VCaP (cell line): ENCODE results near the gene TCTN1.
A peak's percentile ranks its signal among the peaks of the same experiment; 100 is the strongest.
"Not testable (repeated sequence)": the region's sequence is repeated elsewhere in the genome, so short reads cannot be mapped to it uniquely, and the experiment has no call there.

Experiments used
- H3K27ac ChIP-seq: fragments of 450-650 bp; 2 replicates; pipeline ENCODE4 v1.5.1; 2017
- TF ChIP-seq, protein P1 (sequence below): fragments of 450-650 bp; conservative IDR thresholded peaks from 2 replicates; pipeline ENCODE4 v1.5.1; 2017; ENCODE audit warnings: mild to moderate bottlenecking, moderate library complexity

Gene TCTN1

DNA sequence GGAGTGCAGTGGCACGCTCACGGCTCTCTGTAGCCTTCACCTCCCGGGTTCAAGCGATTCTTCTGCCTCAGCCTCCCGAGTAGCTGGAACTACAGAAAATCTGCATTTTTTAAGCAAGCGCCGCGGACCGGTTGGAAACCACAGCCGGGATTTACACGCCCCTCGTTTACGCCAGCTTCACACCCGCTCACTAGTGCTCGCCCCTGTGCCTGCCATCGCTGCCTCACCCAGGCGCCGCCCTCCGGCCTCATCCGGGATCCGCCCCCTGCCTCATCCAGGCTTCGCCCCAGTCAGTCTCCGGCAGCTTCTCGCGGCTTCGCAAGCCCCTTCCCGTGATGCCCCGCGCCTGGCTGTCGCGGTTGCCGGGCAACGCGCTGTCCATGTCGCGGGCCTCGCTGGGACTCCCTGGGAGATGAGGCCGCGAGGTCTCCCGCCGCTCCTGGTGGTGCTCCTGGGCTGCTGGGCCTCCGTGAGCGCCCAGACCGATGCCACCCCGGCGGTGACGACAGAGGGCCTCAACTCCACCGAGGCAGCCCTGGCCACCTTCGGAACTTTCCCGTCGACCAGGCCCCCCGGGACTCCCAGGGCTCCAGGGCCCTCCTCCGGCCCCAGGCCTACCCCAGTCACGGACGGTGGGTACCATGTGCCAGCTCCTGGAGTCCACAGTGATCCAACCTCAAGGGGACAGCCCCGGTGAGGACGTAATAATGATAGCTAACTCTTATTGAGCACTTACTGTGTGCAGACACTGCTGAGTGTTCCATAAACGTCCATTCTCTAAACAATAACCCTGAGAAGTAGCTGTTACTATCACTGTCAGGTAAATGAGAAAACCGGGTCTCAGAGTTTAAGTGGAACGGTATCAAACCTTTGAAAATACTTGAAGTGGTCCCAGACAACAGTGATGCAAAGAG lies at the start of gene TCTN1:
Gene TCTN1, plus strand, starts transcription at position 359 of the 914 bp plus-strand sequence. Its CDS starts 54 bp downstream, at position 413.
- TF ChIP-seq, protein P1, sequence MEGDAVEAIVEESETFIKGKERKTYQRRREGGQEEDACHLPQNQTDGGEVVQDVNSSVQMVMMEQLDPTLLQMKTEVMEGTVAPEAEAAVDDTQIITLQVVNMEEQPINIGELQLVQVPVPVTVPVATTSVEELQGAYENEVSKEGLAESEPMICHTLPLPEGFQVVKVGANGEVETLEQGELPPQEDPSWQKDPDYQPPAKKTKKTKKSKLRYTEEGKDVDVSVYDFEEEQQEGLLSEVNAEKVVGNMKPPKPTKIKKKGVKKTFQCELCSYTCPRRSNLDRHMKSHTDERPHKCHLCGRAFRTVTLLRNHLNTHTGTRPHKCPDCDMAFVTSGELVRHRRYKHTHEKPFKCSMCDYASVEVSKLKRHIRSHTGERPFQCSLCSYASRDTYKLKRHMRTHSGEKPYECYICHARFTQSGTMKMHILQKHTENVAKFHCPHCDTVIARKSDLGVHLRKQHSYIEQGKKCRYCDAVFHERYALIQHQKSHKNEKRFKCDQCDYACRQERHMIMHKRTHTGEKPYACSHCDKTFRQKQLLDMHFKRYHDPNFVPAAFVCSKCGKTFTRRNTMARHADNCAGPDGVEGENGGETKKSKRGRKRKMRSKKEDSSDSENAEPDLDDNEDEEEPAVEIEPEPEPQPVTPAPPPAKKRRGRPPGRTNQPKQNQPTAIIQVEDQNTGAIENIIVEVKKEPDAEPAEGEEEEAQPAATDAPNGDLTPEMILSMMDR, result no peak
- H3K27ac ChIP-seq, result peak within 1 kb of the TSS; percentile 67

DNA sequence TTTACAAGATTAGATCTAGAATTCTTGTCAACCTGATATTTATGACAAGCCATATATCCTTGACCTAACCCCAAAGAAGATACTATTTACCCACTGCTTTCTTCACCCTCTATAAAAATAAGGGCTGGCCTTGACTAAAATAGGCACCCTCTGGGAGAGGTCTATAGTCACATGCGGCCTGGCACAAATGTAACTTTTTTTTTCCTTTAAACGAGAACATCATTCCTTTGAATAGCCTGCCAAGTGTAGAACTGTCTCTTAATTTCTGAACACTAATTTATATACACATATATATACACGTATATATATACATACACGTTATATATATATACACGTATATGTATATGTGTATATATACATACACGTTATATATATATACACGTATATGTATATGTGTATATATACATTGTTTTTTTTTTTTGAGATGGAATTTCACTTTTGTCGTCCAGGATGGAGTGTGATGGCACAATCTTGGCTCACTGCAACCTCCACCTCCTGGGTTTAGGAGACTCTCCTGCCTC lies 49.4 kb upstream of the TCTN1 start:
- H3K27ac ChIP-seq, result peak overlapping the region; percentile 54
- TF ChIP-seq, protein P1, result no peak

DNA sequence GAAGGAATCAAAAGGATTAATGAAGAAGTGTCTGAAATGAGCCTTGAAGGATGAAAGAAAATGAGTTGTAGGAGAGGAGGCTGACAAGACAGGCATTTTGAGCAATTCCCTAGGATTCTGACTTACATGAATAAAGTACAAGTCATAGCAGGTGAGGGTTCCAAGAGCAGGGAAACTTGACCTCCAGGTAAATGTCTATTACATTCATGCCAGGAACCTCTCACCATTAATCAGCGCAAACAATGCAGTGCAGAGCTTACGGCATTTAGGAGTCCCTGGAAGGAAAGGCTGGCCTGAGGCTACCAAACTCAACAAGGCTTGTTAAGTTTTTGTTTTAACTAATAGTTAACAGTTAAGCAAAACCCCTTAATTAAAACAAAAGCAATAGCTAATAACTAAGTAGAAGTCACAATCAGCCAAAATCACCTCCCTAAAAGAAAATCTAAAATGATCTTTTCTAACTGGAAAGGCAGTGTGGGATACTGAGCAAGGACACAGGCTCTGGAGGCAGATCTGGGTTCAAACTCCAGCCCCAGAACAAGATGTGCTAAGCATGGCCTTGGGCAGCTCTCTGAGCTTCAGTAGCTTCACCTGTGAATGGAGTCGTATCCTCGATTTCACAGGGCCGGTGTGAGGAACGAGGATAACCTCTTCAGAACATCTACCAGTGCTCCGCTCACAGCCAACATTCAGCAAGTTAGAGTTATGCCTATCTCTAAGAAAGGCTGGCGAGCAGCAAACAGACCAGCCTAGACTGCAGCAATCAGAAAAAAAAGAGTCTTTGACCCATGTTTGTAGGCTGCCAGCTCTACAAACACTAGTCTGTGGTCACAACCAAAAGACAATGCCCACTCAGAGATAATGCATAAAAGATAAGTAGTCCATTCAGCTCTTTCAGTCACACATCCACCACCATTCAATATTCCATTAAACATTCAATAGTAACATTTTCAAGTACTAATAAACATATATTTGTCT lies 47.7 kb upstream of the TCTN1 start:
- TF ChIP-seq, protein P1, result no peak
- no peak overlapping the region for H3K27ac ChIP-seq

- no peak overlapping the region for H3K27ac ChIP-seq
- TF ChIP-seq, protein P1, result no peak
These were observed 46.9 kb upstream of the TCTN1 start for GRCh38 chr12:110566993-110567392.

DNA sequence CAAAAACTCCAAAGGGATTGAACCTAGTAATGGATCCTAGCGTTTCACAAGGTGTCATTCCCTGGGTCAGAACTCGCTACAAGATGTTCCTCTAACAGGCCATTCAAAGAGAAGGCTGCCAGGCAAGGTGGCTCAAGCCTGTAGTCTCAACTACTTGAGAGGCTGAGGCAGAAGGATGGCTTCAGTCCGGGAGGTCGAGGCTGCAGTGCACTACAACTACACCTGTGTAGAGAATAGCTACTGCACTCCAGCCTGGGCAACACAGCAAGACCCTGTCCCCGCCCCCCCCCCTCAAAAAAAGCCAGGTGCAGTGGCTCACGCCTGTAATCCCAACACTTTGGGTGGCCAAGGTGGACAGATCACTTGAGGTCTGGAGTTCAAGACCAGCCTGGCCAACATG lies 45.2 kb upstream of the TCTN1 start:
- TF ChIP-seq, protein P1, result no peak
- H3K27ac ChIP-seq, result no peak overlapping the region

DNA sequence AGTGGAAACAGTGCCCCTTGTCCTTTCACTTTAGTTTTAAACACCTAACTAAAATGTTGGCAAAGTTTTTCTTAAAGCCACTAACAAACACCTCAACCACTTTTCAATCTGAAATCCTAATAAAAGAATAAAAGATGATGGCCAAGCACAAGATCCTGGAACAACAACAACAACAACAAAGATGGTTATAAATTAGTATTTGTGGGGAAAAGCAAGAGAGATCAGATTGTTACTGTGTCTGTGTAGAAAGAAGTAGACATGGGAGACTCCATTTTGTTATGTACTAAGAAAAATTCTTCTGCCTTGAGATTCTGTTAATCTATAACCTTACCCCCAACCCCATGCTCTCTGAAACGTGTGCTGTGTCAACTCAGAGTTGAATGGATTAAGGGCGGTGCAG lies 44.1 kb upstream of the TCTN1 start:
- H3K27ac ChIP-seq, result not testable (repeated sequence)

DNA sequence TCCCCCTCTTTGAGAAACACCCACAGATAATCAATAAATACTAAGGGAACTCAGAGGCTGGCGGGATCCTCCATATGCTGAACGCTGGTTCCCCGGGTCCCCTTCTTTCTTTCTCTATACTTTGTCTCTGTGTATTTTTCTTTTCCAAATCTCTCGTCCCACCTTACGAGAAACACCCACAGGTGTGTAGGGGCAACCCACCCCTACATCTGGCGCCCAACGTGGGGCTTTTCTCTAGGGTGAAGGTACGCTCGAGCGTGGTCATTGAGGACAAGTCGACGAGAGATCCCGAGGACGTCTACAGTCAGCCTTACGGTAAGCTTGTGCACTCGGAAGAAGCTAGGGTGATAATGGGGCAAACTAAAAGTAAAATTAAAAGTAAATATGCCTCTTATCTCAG lies 43.1 kb upstream of the TCTN1 start:
- H3K27ac ChIP-seq, result not testable (repeated sequence)

- TF ChIP-seq, protein P1, result no peak
- no peak overlapping the region for H3K27ac ChIP-seq
These were observed 39.9 kb upstream of the TCTN1 start for GRCh38 chr12:110574044-110574443.

- not testable (repeated sequence) for H3K27ac ChIP-seq
These were observed 39.2 kb upstream of the TCTN1 start for GRCh38 chr12:110574717-110575230.
